HEK293 (cell line): ENCODE data around the gene FLNC.

Source experiments
- BCL11A ChIP-seq: fragments of 450-650 bp; formaldehyde crosslinking; IDR thresholded peaks from 2 replicates; pipeline ENCODE4 v1.5.1; 2016; ENCODE audit warnings: low read depth, missing biosample characterization, missing genetic modification characterization
- CTCF ChIP-seq: fragments of 450-650 bp; formaldehyde crosslinking; IDR thresholded peaks from 2 replicates; pipeline ENCODE4 v1.5.1; 2016; ENCODE audit warnings: missing biosample characterization, missing genetic modification characterization
- HOXA7 ChIP-seq: sonication (generic); formaldehyde crosslinking; IDR thresholded peaks from 2 replicates; pipeline ENCODE4 v1.8.1; 2022; ENCODE audit warnings: missing genetic modification reagents, borderline replicate concordance
- KLF16 ChIP-seq: fragments of 450-650 bp; formaldehyde crosslinking; IDR thresholded peaks from 2 replicates; pipeline ENCODE4 v1.5.1; 2017; ENCODE audit warnings: missing biosample characterization, missing genetic modification characterization
- MZF1 ChIP-seq: fragments of 450-650 bp; formaldehyde crosslinking; IDR thresholded peaks from 2 replicates; pipeline ENCODE4 v1.5.1; 2017; ENCODE audit warnings: missing biosample characterization, missing genetic modification characterization, borderline replicate concordance
- YY1 ChIP-seq: fragments of 450-650 bp; formaldehyde crosslinking; IDR thresholded peaks from 2 replicates; pipeline ENCODE4 v1.5.1; 2018; ENCODE audit warnings: missing biosample characterization, missing genetic modification characterization
- ZFP3 ChIP-seq: fragments of 450-650 bp; formaldehyde crosslinking; IDR thresholded peaks from 2 replicates; pipeline ENCODE4 v1.5.1; 2016; ENCODE audit warnings: low read depth, missing biosample characterization, missing genetic modification characterization
- ZNF138 ChIP-seq: fragments of 450-650 bp; formaldehyde crosslinking; IDR thresholded peaks from 2 replicates; pipeline ENCODE4 v1.5.1; 2016; ENCODE audit warnings: missing biosample characterization, missing genetic modification characterization, borderline replicate concordance
- ZNF670 ChIP-seq: fragments of 450-650 bp; formaldehyde crosslinking; IDR thresholded peaks from 2 replicates; pipeline ENCODE4 v1.5.1; 2016; ENCODE audit warnings: missing biosample characterization, missing genetic modification characterization, low read depth
- ZNF701 ChIP-seq: fragments of 450-650 bp; formaldehyde crosslinking; IDR thresholded peaks from 2 replicates; pipeline ENCODE4 v1.5.1; 2016; ENCODE audit warnings: missing biosample characterization, missing genetic modification characterization

- TF ChIP-seq YY1 (tag by site-specific recombination) (no peak), ZNF138 (tag by site-specific recombination) (no peak), ZFP3 (tag by site-specific recombination) (no peak), CTCF (no peak), ZNF701 (no peak), ZNF670 (tag by site-specific recombination) (no peak), MZF1 (tag by site-specific recombination) (no peak), KLF16 (tag by site-specific recombination) (no peak), HOXA7 (CRISPR knock-in tag) (no peak), BCL11A (tag by site-specific recombination) (no peak)
Observed at GRCh38 chr7:128801003-128801402, 29.2 kb upstream of the FLNC start.
